ENCODE results near the gene HINT1.
"Not testable (repeated sequence)": the region's sequence is repeated elsewhere in the genome, so short reads cannot be mapped to it uniquely, and the experiment has no call there.

HINT1 gene

DNA sequence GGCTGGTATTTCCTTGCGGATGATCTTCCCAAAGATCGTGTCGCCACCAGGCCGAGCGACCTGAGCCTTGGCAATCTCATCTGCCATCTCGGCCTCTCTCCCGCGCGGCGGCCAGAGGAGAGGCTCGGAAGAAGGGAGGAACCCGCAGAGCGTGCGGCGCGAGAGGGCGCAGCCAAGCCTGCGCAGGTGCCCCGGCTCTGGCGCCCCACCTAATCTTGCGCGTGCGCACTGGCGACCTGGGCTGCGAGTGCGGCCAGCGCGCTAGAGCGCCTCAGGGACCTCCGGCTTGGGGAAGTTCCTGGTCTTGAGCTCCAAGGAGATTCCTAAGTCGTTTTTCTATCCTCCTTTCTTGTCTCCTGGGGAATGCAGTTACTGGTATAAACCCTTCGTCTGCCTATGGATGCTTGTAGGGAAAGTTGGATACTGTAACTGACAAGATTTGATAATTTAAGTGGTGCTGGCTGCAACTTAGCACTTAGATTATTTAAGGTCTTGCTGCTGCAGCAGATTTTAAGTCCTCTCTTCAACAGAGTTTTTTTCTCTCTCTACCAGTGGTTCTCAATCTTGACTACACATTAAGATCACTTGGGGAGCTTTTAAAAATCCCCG lies at the start of gene HINT1:
Gene HINT1 (minus strand): TSS at position 138 of the 609 bp plus-strand sequence. CDS start 51 bp downstream, at position 87.
- peak; percentile 91 for DNase-seq

DNA sequence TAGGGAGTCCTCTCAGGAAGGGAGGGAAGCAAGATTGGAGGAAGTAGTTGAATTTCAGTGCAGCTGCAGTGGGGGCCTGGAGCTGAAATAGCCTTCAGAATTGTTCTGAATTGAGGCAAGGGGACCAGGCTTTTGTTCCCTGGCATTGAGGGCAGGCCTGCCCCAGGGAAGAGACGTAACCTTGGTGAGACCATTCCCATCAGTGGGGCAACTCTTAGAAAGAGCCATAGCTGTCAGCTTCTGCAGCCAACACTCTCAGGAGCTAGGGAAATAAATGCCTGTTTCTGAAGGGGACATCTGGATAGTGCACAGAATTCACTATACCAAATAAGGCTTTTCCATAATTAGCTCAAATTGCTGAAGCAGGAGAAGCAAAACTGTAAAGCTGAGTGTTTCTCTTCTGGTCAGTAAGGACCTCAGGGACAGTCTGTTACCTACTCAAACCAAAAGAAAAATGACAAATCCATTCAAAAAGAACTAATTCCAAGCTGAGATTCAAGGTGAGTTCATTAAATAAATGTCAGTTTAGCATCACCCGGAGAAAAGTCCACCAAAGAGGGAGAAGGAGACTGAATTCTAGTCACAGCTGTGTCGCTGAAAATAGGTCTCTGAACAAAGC lies 49.7 kb upstream of the HINT1 start:
- no peak for DNase-seq

DNA sequence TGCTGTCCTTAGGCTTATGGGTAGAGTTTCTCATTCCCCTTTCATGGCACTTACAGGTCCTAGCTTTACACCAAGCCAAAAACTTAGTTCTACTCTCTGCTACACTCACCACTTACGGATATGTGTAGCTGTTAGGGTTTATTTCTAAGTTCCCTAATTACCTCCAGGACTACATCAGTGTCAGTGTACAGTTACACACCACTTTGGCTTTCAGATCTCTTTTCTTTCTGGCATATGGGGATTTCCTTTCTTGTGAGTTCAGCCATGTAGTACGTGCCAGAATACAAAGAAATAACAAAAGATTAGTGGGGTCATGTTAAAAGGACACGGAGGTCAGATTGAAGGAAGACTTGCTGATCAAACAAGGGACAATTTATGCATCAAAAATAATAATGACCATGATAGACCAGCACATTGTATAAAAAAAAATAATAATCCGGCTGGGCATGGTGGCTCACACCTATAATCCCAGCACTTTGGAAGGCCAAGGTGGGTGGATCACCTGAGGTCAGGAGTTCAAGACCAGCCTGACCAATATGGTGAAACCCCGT lies 47.5 kb upstream of the HINT1 start:
- no peak for DNase-seq

DNA sequence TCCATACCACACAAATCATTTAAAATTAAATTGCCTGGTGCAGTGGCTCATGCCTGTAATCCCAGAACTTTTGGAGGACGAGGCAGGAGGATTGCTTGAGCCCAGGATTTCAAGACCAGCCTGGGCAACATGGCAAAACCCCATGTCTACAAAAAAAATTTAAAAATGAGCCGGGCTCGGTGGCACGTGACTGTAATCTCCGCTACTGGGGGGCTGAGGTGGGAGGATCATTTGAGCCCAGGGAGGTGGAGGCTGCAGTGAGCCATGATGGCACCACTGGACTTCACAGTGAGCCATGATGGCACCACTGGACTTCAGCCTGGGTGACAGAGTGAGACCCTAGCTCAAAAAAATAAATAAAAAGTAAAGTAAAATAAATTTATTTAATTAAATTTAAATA lies 46.6 kb upstream of the HINT1 start:
- DNase-seq: no peak

DNA sequence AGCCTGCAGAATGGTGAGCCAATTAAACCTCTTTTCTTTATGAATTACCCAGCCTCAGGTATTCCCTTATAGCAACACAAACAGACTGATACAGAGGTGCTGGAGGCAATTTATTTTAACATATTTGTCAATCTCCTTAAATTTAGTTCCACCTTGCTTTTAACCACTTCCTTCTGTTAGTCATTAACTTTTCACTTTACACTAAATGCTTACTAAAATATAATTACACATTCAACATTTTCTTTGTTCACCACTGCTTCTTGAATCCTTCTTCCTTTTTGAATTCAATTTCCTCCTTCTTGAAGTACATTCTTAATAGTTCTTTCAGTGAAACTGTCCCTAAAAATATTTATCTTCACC lies 45.1 kb upstream of the HINT1 start:
- no peak for DNase-seq

DNA sequence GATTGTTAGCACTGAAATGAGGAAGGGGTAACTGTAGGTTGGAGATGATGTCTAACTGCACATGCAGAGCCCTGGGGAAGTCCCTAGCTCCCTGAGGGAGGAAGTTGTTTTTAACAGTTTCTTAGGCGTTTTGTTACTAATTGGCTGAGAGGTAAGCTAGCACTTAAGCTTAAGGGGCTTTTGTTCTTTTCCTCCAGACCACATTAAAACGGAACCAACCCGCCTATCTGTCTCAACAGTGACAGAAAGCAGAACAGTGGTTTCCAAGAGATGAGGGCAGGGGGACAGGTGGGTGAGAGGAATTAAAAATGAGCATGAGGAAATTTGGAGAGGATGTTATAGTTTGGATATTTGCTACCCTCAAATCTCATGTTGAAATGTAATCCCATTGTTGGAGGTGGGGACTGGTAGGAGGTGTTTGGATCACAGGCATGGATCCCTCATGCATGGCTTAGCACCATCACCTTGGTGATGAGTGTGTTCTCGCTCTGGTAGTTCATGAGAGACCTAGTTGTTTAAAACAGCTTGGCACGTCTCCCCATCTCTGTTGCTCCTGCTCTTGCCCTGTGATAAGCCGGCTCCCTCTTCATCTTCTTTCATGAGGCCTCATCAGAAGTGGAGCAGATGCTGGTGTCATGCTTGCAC lies 44.6 kb upstream of the HINT1 start:
- DNase-seq: peak; percentile 82

DNA sequence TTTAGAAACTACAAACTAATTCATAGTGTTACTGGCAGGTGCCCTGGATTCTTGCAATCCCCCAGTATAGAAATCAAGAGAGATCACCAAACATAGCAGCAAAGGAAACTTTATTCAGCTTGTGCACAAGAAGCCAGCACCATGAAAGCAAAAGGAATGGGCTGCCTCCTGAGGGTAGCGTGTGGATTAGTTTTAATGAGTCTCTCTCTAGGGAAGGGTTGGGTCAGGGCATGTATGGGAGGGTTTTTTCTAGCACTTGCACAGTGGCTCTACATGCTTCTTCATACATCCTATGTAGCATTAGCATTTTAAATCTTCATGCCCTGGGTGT lies 44.1 kb upstream of the HINT1 start:
- DNase-seq: no peak

DNA sequence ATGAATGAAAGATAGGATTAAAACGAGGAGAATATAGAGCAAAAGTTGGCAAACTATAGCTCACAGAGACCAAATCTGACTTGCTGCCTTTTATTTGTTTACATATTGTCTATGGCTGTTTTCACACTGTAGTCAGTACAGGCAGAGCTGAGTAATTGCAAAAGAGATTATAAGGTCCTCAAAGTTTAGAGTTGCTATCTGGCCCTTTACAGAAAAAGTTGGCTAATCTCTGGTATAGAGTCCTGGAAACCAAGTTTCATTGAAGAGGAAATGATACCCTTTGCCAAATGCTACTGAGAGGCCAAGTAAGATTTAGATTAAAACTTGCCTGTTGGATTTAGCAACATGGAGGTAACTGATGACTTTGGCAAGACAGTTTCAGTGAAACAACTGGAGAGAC lies 41.7 kb upstream of the HINT1 start:
- no peak for DNase-seq

DNA sequence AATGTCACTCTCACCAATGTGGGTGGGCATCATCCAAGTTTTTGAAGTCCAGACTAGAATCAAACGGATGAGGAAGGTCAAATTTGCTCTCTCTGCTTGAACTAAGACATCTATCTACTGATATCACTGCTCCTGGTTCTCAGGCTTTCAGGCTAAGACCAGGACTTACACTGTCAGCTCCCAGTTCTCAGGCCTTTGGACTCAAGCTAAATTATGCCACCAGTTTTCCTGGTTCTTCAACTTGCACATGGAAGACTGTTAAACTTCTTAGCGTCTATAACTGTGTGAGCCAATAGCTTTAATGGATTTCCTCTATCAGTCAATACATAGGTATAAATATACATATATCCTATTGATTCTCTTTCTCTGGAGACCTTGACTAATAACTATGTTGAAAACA lies 41.0 kb upstream of the HINT1 start:
- no peak for DNase-seq

DNA sequence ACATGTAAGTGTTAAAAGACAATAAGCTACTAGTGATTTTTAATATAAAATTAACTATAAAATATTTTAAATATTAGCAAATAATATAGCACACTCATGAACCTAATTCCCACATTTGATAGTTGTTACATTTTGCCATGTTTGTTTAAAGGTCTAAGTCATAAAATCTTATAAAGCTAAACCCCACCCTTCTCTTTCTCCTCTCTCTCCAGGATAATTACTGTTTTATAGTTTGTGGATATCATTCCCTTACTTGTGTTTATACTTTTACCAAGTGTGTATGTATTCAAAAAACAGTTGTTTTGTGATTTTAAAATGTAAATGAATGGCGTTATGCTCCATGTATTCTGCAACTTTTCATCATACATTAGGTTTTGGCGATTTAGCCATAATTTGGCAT lies 39.9 kb upstream of the HINT1 start:
- DNase-seq: no peak

DNA sequence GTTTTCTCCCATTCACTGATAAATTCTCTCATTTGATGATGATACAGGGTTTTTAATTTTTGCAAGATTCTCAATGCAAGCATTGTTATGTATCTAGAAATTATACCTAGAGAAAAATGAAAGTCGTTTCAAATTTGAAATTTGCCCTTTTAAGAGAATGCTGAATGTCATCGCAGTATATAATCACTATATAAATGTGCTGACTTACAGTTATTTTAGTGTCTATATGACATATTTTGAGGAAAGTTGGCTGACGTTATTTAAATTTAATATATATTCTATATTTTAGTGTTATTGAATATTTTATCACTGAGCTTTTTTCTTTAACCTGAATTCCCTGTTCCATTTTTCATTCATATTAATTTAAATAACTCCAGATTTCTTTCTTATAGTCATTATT lies 35.5 kb upstream of the HINT1 start:
- no peak for DNase-seq

DNA sequence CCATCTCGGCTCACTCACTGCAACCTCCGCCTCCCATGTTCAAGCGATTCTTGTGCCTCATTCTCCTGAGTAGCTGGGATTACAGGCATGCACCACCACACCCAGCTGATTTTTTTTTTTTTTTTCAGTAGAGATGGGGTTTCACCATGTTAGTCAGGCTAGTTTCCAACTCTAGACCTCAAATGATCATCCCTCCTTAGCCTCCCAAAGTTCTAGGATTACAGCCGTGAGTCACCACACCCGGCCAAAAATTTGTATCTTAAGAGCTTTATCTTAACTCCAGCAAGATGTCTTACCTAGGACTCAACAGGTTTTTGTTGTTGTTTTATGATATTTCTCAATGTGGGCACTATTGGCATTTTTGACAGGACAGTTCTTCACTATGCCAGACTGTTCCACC lies 33.6 kb upstream of the HINT1 start:
- DNase-seq: no peak

DNA sequence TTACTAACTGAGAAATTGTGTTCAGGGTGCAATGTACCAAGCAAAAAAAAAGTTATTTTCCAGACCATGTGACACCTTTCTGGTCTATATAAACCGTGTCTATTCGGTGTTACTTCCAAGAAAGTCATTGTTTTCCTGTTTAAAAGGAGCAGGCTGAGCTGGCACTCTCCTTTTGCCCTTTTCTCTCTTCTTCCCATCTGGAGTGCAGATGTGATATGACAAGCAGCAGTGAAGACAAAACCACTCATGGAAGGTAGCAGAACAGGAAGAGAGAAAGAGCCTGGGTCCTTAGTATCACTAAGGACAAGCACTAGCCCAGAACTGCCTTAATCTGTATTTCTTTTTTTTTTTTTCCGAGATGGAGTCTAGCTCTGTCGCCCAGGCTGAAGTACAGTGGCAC lies 31.3 kb upstream of the HINT1 start:
- no peak for DNase-seq

DNA sequence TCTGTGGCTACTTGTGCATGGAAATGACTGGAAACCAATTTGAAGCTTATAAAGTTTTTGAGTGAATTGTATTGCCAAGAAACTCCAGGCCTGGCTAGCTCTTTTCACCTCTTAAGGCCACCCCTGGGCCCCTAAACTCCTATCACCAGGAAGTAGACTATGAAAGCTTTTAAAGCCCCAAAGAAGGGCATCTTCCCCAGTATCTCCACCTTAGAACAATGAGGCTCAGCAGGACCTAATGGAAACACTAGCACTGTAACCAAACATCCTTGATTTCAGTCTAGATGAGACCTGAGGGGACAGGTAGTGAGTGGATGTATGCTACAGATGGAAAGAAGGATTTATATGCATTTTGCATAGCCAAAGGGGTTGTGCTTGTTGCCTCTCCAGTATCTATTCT lies 30.6 kb upstream of the HINT1 start:
- DNase-seq: no peak

DNA sequence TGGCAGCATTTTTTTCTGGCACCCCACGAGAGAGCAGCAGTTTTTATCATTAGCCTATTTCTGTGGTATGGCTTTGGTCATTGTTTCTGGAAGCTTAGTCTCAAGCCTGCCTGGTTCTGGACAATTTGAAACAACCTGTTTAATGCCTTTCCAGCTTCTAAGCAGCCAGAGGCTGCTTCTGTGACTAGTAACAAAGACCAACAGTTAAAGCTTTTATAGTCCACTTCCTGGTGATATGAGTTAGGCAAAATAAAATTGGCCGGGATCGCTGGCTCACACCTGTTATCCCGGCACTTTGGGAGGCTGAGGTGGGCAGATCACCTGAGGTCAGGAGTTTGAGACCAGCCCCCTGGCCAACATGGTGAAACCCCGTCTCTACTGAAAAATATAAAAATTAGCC lies 29.7 kb upstream of the HINT1 start:
- no peak for DNase-seq

DNA sequence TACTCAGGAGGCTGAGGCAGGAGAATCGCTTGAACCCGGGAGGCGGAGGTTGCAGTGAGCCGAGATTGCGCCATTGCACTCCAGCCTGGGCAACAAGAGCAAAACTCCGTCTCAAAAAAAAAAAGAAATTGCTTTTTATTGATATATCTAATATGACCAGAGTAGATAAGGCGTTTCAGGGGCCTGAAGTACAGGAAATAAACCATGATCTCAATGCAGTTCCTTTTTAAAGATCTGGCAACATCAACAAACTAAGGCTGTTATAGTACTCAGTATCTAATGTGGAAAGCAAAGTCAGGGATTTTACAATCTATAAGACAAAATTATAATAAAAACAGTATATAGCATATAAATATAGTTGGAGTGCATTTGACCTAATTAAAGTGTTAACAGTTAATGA lies 28.8 kb upstream of the HINT1 start:
- DNase-seq: not testable (repeated sequence)

DNA sequence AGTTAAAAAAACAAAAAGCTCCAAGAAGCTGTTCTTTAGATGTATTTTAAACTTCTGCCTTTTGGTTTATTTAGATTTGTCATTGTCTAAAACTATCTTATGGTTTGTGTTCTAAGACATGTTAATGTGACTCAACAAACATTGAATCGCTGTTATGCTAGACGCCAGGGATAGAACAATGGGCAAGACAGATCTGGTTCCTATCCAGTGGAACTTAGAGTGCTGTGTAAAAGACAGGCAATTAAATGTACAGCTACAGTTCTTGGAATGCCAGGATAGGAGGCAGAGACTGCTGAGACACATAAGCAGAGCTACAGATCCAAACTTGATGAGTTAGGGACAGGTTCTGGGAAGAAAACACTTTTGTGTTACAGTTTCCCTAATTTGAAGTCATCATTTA lies 28.1 kb upstream of the HINT1 start:
- DNase-seq: no peak

DNA sequence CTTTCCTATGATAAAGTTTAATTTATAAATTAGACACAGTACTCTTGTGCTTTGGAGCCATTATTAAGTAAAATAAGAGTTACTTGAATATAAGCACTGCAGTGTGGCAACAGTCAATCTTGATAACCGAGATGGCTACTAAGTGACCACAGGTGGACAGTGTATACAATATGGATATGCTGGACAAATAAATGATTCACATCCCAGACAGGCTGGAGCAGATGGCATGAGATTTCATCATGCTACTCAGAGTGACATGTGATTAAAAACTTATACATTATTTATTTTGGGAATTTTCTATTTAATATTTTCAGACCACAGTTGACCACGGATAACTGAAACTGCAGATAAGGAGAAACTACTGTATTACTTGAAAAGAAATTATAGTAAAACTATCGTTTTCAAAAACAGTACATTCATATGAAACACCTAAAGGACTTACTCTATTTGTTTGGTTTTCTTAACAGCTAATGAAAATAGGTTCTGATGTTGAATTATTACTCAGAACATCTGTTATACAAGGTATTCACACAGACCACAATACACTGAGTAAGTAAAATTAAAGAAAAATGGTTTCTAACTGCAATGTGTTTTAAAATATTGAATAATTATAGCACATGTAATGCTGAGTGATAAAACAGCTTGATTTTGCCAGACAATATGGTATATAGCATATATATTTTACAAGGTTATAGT lies 21.7 kb upstream of the HINT1 start:
- DNase-seq: no peak

DNA sequence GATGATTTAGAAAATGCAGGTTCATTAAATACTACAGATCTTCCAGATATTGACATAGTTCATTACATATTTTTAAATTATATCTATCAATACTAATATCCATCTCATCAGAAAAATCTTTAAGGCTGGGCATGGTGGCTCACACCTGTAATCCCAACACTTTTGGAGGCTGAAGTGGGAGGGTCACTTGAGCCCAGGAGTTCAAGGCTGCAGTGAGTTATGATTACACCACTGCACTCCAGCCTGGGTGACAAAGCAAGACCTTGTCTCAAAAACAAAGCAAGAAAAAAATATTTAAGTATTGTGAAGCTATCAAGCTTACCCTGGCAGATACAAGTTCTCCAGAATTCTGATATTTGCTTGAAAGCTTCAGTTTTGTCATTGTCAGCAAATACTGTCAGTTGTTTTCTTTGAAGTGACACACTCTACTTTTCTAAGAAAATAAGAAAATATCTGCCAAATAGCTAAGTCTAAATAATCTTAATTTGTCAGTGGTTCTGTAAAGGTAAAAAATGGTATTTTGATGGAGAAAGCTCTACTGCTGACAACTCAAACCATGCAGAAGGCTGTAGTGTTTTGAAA lies 20.6 kb upstream of the HINT1 start:
- DNase-seq: no peak

DNA sequence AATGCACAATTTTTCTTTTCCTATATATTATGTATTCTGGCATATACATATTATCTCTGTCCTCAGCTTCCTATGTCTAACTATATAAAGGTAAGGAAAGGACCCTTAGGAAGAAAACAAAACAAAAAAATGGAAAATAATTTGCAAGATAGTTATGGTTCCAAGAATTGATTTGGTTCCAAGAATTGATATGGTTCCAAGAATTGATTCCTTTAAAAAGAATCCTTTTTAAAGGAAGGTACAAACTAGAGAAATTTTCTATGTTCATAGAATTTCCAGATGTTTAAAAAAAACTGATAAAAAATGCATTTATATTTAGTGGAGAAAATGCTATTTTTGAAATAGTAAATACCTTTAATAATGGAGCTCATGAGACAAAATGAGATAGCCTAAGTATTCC lies 17.8 kb upstream of the HINT1 start:
- no peak for DNase-seq

DNA sequence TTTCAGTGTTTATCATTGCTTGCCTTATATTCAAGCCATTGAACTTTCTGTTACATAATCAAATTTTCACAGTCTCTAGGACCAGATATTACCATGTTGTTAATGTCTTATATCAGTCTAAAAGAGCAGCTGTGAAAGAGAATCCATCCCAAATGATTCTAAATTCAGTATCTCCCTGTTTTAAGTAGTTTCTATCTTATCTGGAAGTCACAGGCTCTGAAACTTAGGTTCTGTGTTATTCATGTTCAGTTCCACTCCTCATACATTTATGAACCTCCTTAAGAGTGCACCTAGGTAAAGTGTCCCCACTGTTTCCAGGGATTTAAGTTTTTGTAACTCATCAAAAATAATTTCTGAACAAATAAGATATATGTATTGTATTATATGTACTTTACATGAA lies 15.4 kb upstream of the HINT1 start:
- no peak for DNase-seq

DNA sequence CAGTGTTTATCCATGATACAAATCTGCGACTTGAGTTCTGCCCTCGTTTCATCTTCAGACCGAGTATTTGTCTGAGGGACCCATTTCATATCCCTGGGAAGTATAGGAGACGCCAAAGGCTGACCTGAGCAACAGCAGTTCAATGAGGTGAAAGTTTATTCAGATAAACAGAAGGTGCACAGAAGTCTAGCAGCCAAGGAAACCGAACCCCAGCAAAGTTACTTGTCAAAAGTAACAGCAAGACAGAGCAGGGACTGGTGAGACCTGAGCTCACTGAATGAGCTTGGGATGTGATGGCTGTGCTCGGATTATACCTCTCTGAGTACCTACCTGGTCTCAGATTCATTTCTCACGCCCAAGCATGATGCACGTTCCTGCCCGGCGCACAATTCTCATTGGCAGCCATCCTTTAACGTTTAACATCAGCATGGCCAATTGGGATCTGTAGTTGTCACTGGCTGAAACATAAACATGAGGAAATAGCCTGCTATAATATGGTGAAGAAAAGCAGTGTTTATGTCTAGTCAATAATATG lies 6.3 kb upstream of the HINT1 start:
- peak in 1 of 2 donors; percentile 21 for DNase-seq

DNA sequence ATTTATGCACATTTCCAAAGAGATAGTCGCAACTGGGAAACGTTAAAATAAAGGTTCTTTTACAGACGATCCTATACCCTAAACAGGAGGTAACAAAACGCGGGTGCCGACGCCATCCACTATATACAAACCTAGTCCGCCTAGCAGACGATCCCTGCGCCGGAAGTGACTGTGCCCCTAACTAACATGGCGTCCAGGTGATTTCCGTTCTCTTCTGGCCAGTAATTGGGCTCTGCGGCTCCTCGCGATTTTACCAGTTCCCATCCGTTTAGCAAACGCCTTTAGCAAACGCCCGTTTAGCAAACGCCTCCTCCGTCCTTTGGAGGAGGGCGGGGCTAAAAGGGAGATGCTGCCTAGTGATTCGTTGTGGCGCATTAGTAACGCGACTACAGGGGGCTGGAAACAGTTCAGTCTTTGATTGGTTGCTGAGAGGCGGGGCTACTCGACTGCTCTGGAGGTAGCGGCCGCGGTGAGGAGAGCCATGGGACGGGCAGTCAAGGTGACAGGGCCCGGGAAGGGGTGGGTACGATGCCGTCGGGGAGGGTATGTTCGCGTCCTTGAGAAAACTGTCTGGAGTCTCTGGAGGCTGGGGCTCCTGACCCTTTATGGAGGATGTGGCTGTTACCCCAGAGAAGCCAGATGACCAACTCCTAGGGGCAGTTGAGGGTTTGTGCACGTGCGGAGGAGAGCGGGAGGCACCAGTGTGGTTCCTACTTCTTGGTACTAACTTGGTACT lies 5.7 kb upstream of the HINT1 start, which contains the start of gene LYRM7:
Gene LYRM7 (plus strand): TSS at position 405 of the 736 bp plus-strand sequence. CDS start 77 bp downstream, at position 482.
- DNase-seq: peak; percentile 99

All from CD4-positive, alpha-beta T cell treated with Interleukin-1 beta for 1 hour (primary cell).